Measurements from ENCODE around the gene SCAMP1. TPM values are rescaled to one million over a fixed set of nuclear protein-coding genes. Genes with fewer than 3 reads are reported as not detected.
A peak's percentile ranks its signal among the peaks of the same experiment; 100 is the strongest.

SCAMP1 gene
- total and polyA plus RNA-seq, 2 experiments from 2014 or later: 32.4 to 33.4 TPM

- Histone ChIP-seq H3K9me3 (ENCODE audit: low read depth) (no peaks in the 10 kb centered on the region), H3K4me3 (no peak overlapping the region)
- TF ChIP-seq, protein P1, sequence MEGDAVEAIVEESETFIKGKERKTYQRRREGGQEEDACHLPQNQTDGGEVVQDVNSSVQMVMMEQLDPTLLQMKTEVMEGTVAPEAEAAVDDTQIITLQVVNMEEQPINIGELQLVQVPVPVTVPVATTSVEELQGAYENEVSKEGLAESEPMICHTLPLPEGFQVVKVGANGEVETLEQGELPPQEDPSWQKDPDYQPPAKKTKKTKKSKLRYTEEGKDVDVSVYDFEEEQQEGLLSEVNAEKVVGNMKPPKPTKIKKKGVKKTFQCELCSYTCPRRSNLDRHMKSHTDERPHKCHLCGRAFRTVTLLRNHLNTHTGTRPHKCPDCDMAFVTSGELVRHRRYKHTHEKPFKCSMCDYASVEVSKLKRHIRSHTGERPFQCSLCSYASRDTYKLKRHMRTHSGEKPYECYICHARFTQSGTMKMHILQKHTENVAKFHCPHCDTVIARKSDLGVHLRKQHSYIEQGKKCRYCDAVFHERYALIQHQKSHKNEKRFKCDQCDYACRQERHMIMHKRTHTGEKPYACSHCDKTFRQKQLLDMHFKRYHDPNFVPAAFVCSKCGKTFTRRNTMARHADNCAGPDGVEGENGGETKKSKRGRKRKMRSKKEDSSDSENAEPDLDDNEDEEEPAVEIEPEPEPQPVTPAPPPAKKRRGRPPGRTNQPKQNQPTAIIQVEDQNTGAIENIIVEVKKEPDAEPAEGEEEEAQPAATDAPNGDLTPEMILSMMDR (IDR thresholded peaks at IDR 0.05; ENCODE audit: low read depth, low read length): no peak
Observed at GRCh38 chr5:78495800-78496199, 135.4 kb downstream of the SCAMP1 start.

DNA sequence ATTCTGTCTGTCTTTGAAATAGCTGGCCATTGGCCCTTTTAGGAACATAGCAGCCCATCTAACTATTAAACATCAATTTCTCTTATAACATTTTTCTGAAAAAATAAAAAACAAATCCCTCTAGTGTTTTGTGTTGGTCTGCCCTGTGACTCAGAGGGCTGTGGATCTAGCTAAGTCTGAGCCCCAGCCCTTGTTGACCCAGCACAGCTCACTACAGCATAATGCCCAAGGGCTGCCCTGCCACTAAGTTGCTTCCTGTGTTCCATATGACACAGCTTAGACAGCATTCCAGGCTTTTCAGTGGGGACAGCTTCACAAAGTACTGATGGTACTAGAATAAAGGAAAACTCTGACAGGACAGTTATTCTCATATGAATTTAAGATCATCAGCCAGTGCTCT is 136.0 kb downstream of the SCAMP1 start:
- Histone ChIP-seq H3K9me3 (ENCODE audit: low read depth) (no peaks in the 10 kb centered on the region), H3K36me3 (no peaks in the 10 kb centered on the region), H3K4me3 (no peak overlapping the region), H3K27me3 (no peaks in the 10 kb centered on the region), H3K27ac (peak overlapping the region; percentile 72), H3K4me1 (ENCODE audit: low read depth) (peaks cover 66% of the 10 kb centered on the region)
- TF ChIP-seq, protein P1 (IDR thresholded peaks at IDR 0.05; ENCODE audit: low read depth, low read length): no peak
- no peak for DNase-seq (ENCODE audit: low read depth in 1 of 2, low spot score in 1 of 2)

More at GRCh38 chr5:78495800-78496199, 135.4 kb downstream of the SCAMP1 start:
- no peak for DNase-seq (ENCODE audit: low read depth in 1 of 2, low spot score in 1 of 2)
- Histone ChIP-seq H3K36me3 (peaks cover 4% of the 10 kb centered on the region), H3K4me1 (ENCODE audit: low read depth) (peaks cover 62% of the 10 kb centered on the region), H3K27ac (peak overlapping the region; percentile 72), H3K27me3 (no peaks in the 10 kb centered on the region)

- Histone ChIP-seq H3K4me3 (no peak overlapping the region), H3K27me3 (no peaks in the 10 kb centered on the region), H3K4me1 (ENCODE audit: low read depth) (peaks cover 79% of the 10 kb centered on the region), H3K27ac (peak overlapping the region; percentile 72), H3K36me3 (no peaks in the 10 kb centered on the region), H3K9me3 (ENCODE audit: low read depth) (no peaks in the 10 kb centered on the region)
- DNase-seq (ENCODE audit: low read depth in 1 of 2, low spot score in 1 of 2): no peak
- TF ChIP-seq, protein P1 (IDR thresholded peaks at IDR 0.05; ENCODE audit: low read depth, low read length): no peak
Observed at GRCh38 chr5:78497573-78498533, 137.4 kb downstream of the SCAMP1 start.

DNA sequence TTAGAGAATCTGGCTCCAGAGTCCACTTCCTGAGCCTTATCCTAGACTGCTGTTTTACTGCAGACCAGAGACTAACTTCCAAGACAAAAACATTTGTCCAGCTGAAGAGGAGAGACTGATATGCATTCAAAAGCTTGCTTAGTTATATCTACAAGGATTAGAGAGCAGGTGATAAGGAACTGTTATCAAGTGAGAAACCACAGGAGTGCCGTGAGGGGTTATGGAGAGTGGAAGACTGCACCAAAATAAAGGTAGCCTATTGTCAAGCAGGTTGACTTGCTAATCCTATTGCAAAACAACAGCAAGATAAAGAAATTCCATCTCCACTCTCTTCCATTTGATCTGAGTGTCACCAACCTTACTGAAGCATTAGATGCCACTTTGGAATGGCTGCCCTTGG is 139.1 kb downstream of the SCAMP1 start:
- Histone ChIP-seq H3K27me3 (no peaks in the 10 kb centered on the region), H3K4me3 (no peak overlapping the region)

DNA sequence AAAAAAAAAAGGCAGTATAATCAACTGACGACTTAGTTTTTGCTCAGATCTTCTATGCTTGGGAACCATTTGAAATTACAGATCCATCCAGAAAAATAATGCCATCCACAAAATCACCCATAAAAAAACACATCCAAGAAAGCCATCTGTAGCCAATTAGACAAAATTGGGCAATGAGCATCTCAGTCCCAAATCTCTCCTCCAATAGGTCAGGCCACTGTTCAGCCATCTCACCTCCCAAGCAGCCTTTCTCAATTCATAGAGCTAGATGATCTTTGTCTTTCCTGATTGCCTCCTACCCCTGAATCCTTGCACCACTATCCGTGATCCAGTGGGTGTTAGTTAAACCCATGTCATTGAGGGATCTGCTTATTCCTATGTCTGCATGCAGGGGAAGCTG is 139.6 kb downstream of the SCAMP1 start:
- TF ChIP-seq, protein P1 (IDR thresholded peaks at IDR 0.05; ENCODE audit: low read depth, low read length): no peak
- no peaks in the 10 kb centered on the region for H3K36me3 ChIP-seq
- DNase-seq (ENCODE audit: low read depth in 1 of 2, low spot score in 1 of 2): no peak
- peaks cover 90% of the 10 kb centered on the region for H3K4me1 ChIP-seq (ENCODE audit: low read depth)
- no peaks in the 10 kb centered on the region for H3K9me3 ChIP-seq (ENCODE audit: low read depth)
- peak overlapping the region; percentile 72 for H3K27ac ChIP-seq
- H3K27me3 ChIP-seq: no peaks in the 10 kb centered on the region
- H3K4me3 ChIP-seq: no peak overlapping the region

More for the DNA sequence above, 139.1 kb downstream of the SCAMP1 start:
- Histone ChIP-seq H3K36me3 (no peaks in the 10 kb centered on the region), H3K9me3 (ENCODE audit: low read depth) (no peaks in the 10 kb centered on the region), H3K4me1 (ENCODE audit: low read depth) (peaks cover 88% of the 10 kb centered on the region), H3K27ac (peak overlapping the region; percentile 72)
- TF ChIP-seq, protein P1 (IDR thresholded peaks at IDR 0.05; ENCODE audit: low read depth, low read length): no peak
- no peak for DNase-seq (ENCODE audit: low read depth in 1 of 2, low spot score in 1 of 2)

Data from cardiac muscle cell (in vitro differentiated cells and primary cell).